Measurements from ENCODE around the gene EXD1.

GRCh38 chr15:41205315-41205714 lies 25.2 kb downstream of the EXD1 start:
- TF ChIP-seq CTCF (conservative IDR thresholded peaks at IDR 0.05; ENCODE audit: low read depth in 2 of 2), result no peak
- no peak for TF ChIP-seq POLR2AphosphoS5 (IDR thresholded peaks at IDR 0.05; ENCODE audit: low read depth)
- TF ChIP-seq REST (IDR thresholded peaks at IDR 0.05; ENCODE audit: unreplicated experiment), result no peak

Data from GM23338 (cell line).